Measurements from ENCODE around the gene SIM2. TPM values are rescaled to one million over a fixed set of nuclear protein-coding genes. Genes with fewer than 3 reads are reported as not detected.
A peak's percentile ranks its signal among the peaks of the same experiment; 100 is the strongest.

Gene SIM2
- polyA plus RNA-seq, 10 donors: 0.90 to 11.7 (median 2.2) TPM

DNA sequence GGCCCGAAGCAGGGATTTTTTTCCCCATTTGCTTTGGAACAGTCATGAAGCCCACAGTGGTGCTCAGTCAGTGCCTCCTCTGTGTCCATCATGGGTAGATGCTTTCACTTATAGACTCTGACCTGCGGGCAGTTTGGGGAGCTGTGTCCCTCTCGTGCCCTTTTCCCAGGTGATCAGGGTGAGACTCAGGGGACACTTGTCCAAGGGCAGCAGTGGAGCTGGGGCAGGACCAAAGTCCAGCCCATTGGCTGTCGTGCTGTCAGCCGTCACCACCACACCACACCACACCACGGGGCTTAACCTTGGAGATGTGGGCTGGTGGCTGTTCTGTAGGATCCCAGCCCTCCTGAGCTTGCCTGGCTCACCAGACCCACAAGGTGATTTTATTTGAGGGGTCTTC is 34.9 kb downstream of the SIM2 start:
- no peak for DNase-seq

DNA sequence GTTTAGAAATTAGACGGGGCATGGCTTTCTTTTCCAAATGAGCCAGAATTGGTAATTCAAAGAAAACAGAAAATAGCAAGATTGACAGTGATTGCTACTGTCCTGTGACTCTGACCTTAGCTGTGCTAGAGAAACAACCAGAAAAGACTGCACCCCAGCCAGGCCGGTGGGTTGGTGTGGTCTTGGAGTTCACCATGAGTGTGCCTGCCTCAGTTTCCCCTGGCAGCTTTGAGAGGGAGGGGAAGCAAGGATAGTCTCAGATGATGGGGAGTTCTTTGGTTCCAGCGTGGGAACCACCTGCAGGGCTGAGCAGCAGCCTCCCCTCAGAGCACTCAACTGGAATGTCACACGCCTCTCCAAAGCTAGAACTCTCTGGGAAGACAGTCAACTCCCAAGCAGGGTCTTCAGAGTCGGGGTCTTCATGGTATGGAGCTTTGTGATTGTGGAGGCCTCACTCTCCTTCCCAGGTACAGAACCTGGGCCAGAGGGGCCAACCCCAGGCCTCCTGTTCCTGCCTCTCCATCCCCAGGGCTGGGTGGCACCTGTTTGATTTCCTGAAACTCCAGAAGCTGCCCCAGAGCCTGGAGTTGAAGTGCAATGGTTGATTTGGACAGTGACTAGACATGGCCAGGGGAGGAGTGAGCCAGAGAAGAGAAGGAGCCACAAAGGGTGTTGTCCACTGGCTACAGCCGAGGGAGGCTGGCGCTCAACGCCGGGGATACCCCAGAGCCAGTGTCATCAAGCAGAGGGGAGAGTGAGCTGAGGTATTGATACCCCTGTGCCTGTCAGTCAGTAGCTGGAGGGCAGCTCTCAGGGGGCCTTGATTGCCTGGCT is 35.7 kb downstream of the SIM2 start:
- DNase-seq: no peak

DNA sequence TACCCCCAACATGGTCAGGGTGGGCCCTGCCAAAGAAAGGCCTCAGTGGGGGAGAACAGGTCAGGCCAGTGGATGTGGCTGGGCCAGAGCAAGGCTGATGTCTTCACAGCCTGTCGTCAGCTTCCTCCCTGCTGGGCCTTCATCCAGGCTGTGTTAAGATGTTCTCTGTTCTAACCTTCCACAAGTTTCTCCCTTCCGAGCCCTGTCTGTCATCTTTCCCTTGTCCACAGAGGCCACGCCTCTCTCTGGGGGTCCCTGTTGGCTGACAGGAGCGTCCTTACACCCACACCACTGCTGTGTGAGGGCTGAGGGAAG is 36.2 kb downstream of the SIM2 start:
- DNase-seq: no peak

DNA sequence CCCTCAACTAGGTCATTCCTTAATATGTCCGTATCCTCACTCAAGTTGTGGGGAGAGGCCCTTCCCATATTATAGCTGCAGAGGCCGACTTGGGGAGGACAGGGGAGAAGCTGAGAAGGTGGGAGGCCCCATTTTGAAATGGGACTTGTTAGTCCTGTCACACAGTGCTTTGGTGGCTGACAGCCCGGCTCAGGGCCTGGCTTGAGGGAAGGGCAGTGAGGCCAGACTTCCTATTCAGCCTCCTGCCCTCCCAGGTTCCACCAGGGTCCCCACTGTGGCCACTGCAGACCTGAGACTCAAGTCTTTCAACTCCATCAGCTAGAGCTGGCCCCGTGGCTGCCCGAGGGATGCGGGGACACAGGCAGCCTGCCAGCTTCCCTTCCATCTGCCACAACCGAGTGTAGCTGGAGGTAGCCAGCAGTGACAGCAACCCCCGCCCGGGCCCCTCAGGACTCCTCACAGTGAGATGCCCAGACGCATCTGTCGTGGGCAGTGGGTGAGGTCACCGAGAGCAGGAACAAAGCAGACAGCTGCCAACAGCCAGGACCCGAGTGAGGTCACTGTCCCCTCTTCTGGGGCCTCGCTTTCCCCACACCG is 36.9 kb downstream of the SIM2 start:
- no peak for DNase-seq

DNA sequence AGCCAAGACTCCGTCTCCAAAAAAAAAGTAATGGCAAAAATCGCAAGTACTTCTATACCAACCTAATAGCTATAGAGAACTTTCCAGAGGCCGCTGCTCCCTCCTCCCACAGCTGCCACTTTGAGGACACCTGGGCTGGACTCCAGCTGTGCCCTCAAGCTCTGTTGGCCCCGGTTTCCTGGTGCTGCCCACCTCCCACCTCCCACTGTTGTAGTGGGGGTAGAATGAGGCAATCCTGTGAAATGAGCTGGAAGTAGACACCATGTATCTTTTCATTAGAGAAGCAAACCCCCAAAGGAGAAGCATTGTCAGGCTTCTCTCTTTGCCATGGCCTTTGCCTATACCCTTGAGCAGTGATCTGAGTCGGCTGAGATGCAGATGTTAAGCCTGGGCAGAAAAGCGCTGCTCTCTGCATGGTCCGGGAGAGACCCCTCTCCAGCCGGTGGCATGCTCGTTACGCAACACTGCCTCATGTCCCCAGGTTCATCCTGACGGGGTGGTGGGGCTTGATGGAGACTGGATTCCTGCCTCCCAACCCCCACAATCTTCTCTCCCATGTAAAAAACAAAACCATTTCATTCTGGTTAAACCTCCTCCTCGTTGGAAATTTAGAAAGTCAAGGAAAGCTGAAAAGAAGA is 39.7 kb downstream of the SIM2 start:
- DNase-seq: no peak

DNA sequence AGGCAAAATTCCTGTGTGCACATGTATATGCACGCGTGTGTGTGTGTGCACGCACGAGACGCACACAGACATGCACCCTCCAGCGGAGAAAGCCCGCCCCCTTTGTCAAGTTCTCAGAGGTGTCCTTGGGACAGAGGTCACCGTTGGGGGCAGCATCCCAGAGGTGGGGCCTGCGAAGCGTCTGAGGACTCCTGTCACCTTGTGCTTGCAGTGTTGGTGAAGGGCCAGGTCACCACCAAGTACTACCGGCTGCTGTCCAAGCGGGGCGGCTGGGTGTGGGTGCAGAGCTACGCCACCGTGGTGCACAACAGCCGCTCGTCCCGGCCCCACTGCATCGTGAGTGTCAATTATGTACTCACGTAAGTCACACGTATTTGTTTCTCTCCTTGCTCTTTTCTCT is 42.6 kb downstream of the SIM2 start:
- no peak for DNase-seq

DNA sequence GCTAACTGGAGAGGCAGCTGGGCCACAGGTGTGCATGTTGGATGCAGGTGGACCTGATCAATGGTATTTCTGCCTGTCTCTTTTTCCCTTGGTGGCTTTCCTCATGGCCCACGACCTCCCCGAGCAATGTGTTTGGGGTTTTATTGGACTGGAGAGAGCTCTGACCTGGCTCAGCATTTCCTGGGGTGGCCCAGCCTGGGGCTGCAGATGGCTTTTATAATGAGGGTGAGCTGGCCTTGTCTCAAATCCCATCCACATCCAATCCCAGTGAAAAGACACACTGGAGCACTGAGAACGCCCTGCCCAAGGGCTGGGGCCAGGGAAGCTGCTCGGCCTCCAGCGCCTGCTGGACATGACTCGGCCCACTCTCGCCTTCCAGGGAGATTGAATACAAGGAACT is 44.1 kb downstream of the SIM2 start:
- no peak for DNase-seq

DNA sequence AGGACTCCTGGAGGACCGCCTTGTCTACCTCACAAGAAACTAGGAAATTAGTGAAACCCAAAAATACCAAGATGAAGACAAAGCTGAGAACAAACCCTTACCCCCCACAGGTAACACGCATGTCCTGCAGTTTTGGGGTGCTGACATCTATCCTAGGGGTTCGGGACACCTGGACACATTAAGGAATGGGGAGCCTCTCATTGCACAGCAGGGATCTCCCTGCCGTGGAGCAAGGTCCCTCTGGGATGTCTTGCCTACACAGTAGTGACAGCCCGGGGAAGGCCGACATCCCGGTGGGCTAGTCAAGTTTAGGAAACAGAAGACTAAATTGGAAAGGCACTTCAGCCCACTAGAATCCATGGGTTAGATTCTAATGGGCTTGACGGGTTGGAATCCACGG is 44.5 kb downstream of the SIM2 start:
- no peak for DNase-seq

DNA sequence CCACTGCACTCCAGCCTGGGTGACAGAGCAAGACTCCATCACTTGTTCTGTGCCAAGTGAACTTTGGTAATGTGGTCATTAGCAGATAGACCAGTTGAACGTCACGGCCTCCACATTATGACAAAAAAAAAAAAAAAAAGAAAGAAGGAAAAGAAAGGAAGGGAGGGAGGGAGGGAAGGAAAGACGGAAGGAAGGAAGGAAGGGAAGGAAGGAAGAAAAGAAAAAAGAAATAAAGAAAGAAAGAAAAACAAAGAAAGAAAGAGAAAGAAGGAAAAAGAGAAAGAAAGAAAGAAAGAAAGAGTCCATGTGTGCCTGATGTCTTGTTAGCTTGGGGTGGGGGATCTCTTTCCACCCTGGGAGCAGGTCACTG is 45.3 kb downstream of the SIM2 start:
- DNase-seq: no peak

DNA sequence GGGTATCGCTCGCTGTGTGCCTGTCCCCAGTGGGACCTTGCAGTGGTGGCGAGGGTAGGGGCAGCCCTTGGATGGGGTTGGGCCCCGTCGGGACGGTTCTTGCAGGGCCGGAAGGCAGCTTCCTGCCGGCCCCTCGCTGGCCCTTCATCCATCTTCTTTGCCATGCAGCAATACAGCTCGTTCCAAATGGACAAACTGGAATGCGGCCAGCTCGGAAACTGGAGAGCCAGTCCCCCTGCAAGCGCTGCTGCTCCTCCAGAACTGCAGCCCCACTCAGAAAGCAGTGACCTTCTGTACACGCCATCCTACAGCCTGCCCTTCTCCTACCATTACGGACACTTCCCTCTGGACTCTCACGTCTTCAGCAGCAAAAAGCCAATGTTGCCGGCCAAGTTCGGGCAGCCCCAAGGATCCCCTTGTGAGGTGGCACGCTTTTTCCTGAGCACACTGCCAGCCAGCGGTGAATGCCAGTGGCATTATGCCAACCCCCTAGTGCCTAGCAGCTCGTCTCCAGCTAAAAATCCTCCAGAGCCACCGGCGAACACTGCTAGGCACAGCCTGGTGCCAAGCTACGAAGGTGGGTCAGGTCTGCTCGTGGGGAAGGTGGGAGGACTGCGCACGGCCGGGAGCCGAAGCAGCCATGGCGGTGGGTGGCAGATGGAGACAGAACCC is 45.8 kb downstream of the SIM2 start:
- DNase-seq: peak in 2 of 3 donors; percentile 42 to 54

DNA sequence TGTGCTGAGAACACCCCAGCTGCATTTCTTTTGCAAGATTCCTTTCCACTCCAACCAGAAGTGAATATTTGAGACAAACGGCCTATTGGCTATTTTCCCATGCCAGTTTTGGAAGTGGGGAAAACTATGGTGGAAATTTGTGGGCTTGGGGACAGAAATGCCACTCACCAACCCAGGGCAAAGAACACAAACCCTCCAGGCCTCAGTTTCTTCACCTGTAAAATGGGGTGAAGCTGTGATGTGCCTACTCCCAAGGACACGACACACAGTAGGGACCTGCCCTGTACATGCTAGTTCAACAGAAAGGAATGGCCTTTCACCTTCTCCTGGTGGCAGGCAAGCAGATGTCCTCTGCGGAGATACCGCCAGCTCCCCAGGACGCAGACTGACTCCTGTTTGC is 46.5 kb downstream of the SIM2 start:
- DNase-seq: no peak

DNA sequence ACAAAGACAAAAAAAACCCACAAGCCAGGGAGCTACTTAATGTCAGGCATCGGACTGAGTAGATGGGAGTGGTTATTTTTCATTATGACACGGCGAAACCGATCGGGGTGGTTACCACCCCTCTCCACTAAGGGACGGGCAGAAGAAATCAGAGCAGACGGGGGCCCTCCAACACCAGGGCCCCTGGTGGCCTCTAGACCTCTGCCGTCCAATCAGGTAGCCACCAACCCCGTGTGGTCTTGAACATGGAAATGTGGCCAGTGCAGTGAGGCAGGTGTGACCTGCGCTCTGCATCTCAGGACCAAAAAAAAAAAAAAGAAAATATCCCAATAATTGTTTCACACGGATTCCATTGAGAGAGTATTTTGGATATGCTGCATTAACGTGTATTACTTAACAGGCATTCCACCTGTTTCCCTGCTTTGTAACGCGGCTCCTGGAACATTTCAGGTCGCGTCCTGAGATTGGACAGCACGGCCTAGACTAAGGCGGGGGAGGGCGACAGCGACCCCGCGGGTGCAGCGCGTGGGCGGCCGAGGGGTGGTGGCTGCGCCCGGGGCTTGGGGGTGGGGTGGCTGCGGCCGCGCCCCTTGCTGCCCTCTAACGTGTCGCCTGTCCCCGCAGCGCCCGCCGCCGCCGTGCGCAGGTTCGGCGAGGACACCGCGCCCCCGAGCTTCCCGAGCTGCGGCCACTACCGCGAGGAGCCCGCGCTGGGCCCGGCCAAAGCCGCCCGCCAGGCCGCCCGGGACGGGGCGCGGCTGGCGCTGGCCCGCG is 48.3 kb downstream of the SIM2 start:
- DNase-seq: no peak

DNA sequence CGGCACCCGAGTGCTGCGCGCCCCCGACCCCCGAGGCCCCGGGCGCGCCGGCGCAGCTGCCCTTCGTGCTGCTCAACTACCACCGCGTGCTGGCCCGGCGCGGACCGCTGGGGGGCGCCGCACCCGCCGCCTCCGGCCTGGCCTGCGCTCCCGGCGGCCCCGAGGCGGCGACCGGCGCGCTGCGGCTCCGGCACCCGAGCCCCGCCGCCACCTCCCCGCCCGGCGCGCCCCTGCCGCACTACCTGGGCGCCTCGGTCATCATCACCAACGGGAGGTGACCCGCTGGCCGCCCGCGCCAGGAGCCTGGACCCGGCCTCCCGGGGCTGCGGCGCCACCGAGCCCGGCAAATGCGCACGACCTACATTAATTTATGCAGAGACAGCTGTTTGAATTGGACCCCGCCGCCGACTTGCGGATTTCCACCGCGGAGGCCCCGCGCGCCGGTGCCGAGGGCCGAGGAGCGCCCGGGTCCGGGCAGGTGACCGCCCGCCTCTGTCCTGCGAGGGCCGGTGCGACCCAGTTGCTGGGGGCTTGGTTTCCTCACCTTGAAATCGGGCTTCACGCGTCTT is 49.0 kb downstream of the SIM2 start:
- DNase-seq: peak in 2 of 3 donors; percentile 52 to 58

DNA sequence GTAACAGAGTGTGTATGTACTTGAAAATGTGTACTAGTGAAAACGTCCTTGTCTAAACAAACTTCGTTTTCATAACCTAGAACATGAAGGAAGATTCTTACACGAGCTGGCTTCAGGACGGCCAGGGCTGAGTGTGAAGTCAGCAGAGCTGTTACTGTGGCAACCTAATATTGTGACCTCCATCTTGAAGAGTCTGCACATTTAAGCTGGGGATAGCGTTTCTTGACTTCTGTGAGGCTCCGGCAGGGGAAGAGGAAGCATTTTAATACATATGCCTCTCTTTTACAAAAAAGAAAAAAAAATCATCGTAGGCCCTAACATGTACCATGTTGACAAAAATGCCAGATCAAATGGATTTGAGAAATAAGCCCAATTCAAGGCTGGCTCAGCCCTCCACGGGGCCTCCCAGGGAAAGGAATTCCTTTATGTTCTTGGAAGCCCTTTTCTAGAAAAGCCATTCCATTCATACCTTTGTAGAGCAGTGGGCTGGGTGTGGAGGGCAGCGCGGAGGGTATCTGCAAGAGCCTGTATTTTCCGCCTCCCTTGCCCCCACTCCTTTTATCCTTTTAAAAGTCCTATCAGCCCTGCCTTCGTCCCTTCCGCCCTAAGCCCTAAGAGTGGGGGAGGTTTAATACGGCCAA is 51.1 kb downstream of the SIM2 start:
- peak; percentile 52 to 88 (median 81) for DNase-seq

DNA sequence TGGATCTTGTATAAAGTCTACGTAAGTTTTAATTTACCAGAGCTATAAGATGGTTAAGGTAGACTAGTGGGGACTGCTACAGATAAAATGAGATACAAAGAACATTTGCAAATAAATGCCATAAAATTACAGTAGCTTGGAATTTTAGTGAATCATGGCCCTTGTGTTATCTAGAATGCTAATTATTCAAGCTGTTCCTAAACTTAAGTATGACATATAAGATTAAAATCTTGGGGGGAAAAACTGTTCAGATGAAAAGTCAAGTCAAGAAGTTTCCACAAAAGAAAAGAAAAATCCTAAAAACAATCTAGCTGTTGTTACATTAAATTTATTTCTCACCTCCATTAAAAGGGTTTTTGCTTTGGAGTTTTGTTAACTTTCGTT is 51.7 kb downstream of the SIM2 start:
- no peak for DNase-seq

DNA sequence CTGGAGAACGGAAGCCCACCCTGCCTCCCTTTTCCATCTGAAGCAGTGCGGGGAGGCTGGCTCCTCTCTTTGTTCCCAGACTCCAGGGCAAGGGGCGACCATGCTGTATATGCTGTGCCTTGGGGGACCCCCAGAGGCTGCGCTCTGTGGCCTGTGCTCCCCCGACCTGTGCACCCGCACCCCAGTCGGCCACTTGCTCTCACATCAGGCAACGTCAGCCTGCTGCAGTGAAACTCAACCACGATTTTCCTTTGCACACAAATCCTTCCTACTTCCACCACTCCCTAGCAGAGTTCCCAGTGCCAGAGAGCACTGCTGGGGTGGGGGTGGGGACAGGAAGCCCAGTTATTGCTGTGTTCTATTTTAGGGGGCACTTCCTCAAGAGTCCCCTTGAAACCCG is 52.5 kb downstream of the SIM2 start:
- no peak for DNase-seq

DNA sequence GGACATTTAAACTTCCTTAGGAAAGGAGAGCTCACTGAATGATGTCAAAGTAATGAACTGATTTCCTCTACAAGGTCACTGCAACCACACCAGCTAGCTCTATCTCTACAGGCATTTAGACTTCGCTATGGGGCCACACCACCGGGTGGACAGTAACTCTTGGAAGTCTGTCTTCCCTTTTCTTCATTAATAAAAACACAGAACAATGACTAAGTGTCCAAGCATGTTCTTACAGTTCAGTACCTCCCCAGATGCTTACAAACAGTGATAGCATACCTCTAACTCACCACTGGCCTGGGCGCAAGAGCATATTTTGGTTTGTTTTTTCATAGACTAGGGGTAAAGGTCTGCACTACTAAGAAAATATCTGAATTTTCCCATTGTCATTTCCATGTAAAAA is 54.6 kb downstream of the SIM2 start:
- DNase-seq: no peak

DNA sequence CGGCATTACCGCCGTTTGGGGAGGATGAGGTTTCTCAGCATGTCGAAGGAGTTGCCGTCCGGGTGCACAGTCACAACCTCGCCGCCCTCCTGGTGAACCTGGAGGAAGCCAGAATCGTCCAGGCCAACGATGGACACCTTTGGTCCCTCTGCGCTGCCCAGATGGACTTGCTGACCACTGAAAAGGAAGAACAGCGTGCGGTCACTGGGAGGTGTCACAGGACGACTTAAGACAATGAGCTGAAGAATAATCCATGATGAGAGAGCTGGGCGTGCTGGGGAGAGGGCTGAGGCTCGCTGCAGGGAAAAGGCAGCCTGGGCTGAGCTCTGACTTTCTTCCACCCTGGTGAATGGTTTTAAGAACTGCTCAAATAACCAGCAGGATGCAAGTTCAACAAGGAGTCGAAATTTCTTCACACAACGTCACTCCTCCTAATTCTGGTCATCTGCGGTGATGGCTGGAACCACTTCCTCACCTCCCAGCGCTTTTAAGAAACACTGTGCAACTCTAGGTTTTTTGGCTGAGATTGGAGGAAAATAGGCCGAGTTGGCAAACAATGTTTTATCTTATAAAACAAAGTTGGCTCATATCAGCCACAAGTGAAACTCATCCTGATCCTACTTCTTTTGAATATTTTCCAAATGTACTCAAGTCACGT is 55.5 kb downstream of the SIM2 start:
- DNase-seq: peak in 1 of 3 donors; percentile 28

DNA sequence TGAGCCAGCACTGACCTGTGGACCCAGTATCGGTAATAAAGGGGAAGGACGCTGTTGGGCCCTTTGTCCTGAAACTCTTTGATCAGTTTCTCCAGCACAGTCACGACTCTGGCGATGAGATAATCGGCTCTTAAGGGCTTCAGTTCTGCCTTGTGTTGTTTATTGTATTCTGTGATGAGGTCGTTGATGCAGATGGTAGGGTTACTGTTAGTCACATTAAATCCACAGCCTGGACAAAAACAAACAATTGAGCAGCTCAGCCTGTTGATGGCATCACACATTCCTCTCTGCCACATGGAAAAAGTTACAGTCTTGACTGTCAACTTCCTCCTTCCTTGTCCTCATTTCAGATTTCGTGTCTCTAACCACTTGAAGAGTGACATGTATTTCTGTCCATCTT is 57.6 kb downstream of the SIM2 start:
- DNase-seq: no peak

DNA sequence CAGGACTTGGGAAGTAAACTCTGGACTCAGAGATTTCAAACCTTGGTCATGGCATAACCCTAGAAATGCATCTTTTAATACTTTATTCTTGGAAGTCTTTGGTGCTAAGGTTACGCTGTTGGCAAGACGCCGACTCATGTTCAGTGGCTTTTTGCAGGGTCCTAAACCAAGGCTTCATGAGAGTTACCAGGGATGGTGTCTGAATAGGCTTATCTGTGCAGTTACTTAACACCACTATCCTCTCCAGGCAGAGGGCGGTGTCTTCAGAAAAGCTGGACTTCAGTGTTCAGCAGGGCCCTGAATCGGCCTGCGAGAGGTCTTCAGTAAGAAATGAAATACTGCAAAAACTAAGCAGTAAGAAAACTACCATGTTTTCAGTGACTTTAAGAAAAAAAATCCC is 58.3 kb downstream of the SIM2 start:
- DNase-seq: no peak

Measured in muscle of back (tissue), 11 donors.